HepG2 (cell line): ENCODE measurements around the gene NXPE4. TPM values are rescaled to one million over a fixed set of nuclear protein-coding genes. Genes with fewer than 3 reads are reported as not detected.

Source experiments
- ATAC-seq: fragments of 200-7000 bp; cut with Tn5 transposase; 3 replicates; pipeline ENCODE4 v1.9.1; 2020; ENCODE audit warnings: mild to moderate bottlenecking, moderate library complexity
- BruUV-seq: library from RNA; stranded (reverse); fragments of 400-500 nt; replicated peaks from 2 replicates; lab custom pipeline; 2021; lab: Mats Ljungman, UMichigan
- CTCF ChIA-PET: fragments of 300-600 bp; formaldehyde crosslinking; extraction: SDS; loops from one replicate; lab custom pipeline; 2021; ENCODE audit warnings: low total read pairs, inconsistent platforms, low intra/inter-chr PET ratio; lab: Yijun Ruan, JAX
- POLR2A ChIA-PET: fragments of 350-600 bp; sonication (Branson Sonifier 250); formaldehyde crosslinking; loops from one replicate; lab custom pipeline; 2020; ENCODE audit warnings: antibody characterized with exemption, inconsistent platforms; lab: Yijun Ruan, JAX
- DNase-seq: peaks from one replicate; pipeline ENCODE4 v3.0.0-alpha.2; 2015; ENCODE audit warnings: low spot score
- FAIRE-seq: peaks from 3 replicates; lab custom pipeline; 2011; peaks lifted over from hg19 to GRCh38; lab: Jason Lieb, UNC
- H2AFZ ChIP-seq: one replicate; pipeline ENCODE4 v1.6.1; 2011; ENCODE audit warnings: low read length, inconsistent platforms
- H3K27ac ChIP-seq: fragments of 300-600 bp; 3 replicates; pipeline ENCODE4 v1.8.0; 2011; ENCODE audit warnings: mixed run types, mild to moderate bottlenecking, mixed read lengths, low read length, inconsistent platforms; ENCODE audit not compliant: insufficient read depth; ENCODE audit errors: extremely low read length
- H3K27me3 ChIP-seq, 2 experiments: fragments of 200-600 bp in 1 of 2; 2 replicates in 1 of 2; 3 replicates in 1 of 2; pipeline versions ENCODE4 v1.6.0 to v1.8.0; 2011; ENCODE audit warnings: low read length in 2 of 2, mild to moderate bottlenecking in 2 of 2, moderate library complexity in 2 of 2, inconsistent platforms in 1 of 2; ENCODE audit not compliant: insufficient read depth in 2 of 2, control insufficient read depth in 1 of 2
- H3K36me3 ChIP-seq, 2 experiments: fragments of 200-600 bp in 1 of 2; replicated peaks in 1 of 2; 2 replicates in 1 of 2; 3 replicates in 1 of 2; pipeline versions ENCODE4 v1.5.1 to v1.8.0; 2011; ENCODE audit warnings: low read length in 2 of 2, inconsistent platforms in 1 of 2; ENCODE audit not compliant: insufficient read depth in 2 of 2, control insufficient read depth in 1 of 2
- H3K4me1 ChIP-seq: 2 replicates; pipeline ENCODE4 v1.5.1; 2012; ENCODE audit warnings: low read length, inconsistent platforms; ENCODE audit not compliant: insufficient read depth
- H3K4me2 ChIP-seq: 2 replicates; pipeline ENCODE4 v1.6.0; 2011; ENCODE audit warnings: low read depth, low read length, inconsistent platforms
- H3K4me3 ChIP-seq, 3 experiments: fragments of 200-600 bp in 1 of 3; sonication (generic), shearing (Covaris generic) in 1 of 3; replicated peaks in 1 of 3; 2 replicates each; pipeline ENCODE4 v1.5.1; 2011 to 2016; ENCODE audit warnings: low read length in 3 of 3, inconsistent platforms in 2 of 3, low read depth in 2 of 3, mild to moderate bottlenecking in 2 of 3, control low read depth in 1 of 3, mixed read lengths in 1 of 3; ENCODE audit not compliant: insufficient read depth in 1 of 3
- H3K79me2 ChIP-seq: one replicate; pipeline ENCODE4 v1.6.1; 2011; ENCODE audit warnings: low read length, inconsistent platforms; ENCODE audit not compliant: insufficient read depth
- H3K9ac ChIP-seq: 2 replicates; pipeline ENCODE4 v1.6.0; 2011; ENCODE audit warnings: mild to moderate bottlenecking, low read depth, low read length, inconsistent platforms; ENCODE audit not compliant: insufficient read depth
- H3K9me3 ChIP-seq: 2 replicates; pipeline ENCODE4 v1.5.1; 2012; ENCODE audit warnings: mild to moderate bottlenecking, low read length
- H4K20me1 ChIP-seq: 2 replicates; pipeline ENCODE4 v1.6.0; 2011; ENCODE audit warnings: inconsistent platforms, mild to moderate bottlenecking, low read length, moderate library complexity; ENCODE audit not compliant: insufficient read depth
- AHR ChIP-seq: IDR thresholded peaks from 2 replicates; pipeline ENCODE4 v1.6.1; 2018; ENCODE audit warnings: missing genetic modification reagents, missing compliant biosample characterization
- AKNA ChIP-seq: sonication (generic); formaldehyde crosslinking; IDR thresholded peaks from 2 replicates; pipeline ENCODE4 v1.4.0; 2020; ENCODE audit warnings: missing genetic modification reagents, borderline replicate concordance
- CREB1 ChIP-seq, 2 experiments: fragments of 450-650 bp in 1 of 2; IDR thresholded peaks; 2 replicates each; pipeline ENCODE4 v1.6.1; 2016 to 2017; ENCODE audit warnings: control low read depth in 1 of 2, mild to moderate bottlenecking in 1 of 2, missing compliant biosample characterization in 1 of 2, missing genetic modification characterization in 1 of 2
- GABPA ChIP-seq, 2 experiments: IDR thresholded peaks; 2 replicates each; pipeline ENCODE4 v1.6.1; 2011 to 2016; ENCODE audit warnings: low read depth in 2 of 2, low read length in 1 of 2, missing biosample characterization in 1 of 2, missing genetic modification characterization in 1 of 2
- MYPOP ChIP-seq: sonication (generic); formaldehyde crosslinking; IDR thresholded peaks from 2 replicates; pipeline ENCODE4 v1.8.1; 2023; ENCODE audit warnings: mild to moderate bottlenecking, moderate library complexity, missing genetic modification reagents
- NFYC ChIP-seq: IDR thresholded peaks from 2 replicates; pipeline ENCODE4 v1.6.1; 2016; ENCODE audit warnings: missing genetic modification reagents, missing compliant biosample characterization
- THAP7 ChIP-seq: sonication (generic); formaldehyde crosslinking; IDR thresholded peaks from 2 replicates; pipeline ENCODE4 v1.8.1; 2023; ENCODE audit warnings: mild to moderate bottlenecking, missing genetic modification reagents
- TIGD3 ChIP-seq: sonication (generic); formaldehyde crosslinking; IDR thresholded peaks from 2 replicates; pipeline ENCODE4 v1.5.1; 2020; ENCODE audit warnings: mild to moderate bottlenecking, missing genetic modification reagents, borderline replicate concordance
- ZNF546 ChIP-seq: sonication (generic); formaldehyde crosslinking; conservative IDR thresholded peaks from 2 replicates; pipeline ENCODE4 v1.8.1; 2023; ENCODE audit warnings: mild to moderate bottlenecking, missing genetic modification reagents
- WGBS: methylation state at CpG from one replicate; pipeline ENCODE4 v1.1.6; 2017; ENCODE audit warnings: low lambda C conversion rate; 5-methylcytosine and 5-hydroxymethylcytosine counted together
- in situ Hi-C: cut with HindIII; loops from 2 replicates; pipeline ENCODE4 v1.10.0; 2017; ENCODE audit warnings: low pct_unique_long_range_greater_than_20kb; ENCODE audit not compliant: extremely low pct_ligation_motif_present
- intact Hi-C: fragments of 100-400 bp; cut with micrococcal nuclease; formaldehyde crosslinking; loops from one replicate; pipeline ENCODE4 v1.10.0; 2022; ENCODE audit not compliant: unreplicated experiment
- polyA plus RNA-seq, 8 experiments: library from polyadenylated mRNA; depleted of rRNA in 3 of 8; stranded (reverse) in 7 of 8; unstranded in 1 of 8; fragments of >200 nt; fragmentation: Illumina TruSeq in 4 of 8; extraction: Trizol in 4 of 8; gene quantifications; 2 replicates each; pipeline versions ENCODE4 v1.2.1 to v1.2.3, GENCODE V29; 2011 to 2016; ENCODE audit warnings: low read depth in 4 of 8, missing spikeins in 1 of 8, mixed read lengths in 1 of 8; ENCODE audit not compliant: insufficient read depth in 1 of 8
- total RNA-seq, 5 experiments: library from RNA; depleted of rRNA; stranded (reverse); fragments of >200 nt; fragmentation: Illumina TruSeq; extraction: Trizol; gene quantifications; 2 replicates each; pipeline ENCODE4 v1.2.3, GENCODE V29; 2016; ENCODE audit warnings: low read depth in 1 of 5
- TF ChIP-seq, protein P1 (sequence below): sonication (generic); formaldehyde crosslinking; IDR thresholded peaks from 2 replicates; pipeline ENCODE4 v1.8.0; 2022; ENCODE audit warnings: missing genetic modification reagents, low read depth, mild to moderate bottlenecking, borderline replicate concordance
- TF ChIP-seq, protein P2 (sequence below): sonication (generic); formaldehyde crosslinking; IDR thresholded peaks from 2 replicates; pipeline ENCODE4 v1.9.0; 2021; ENCODE audit warnings: missing genetic modification reagents, mild to moderate bottlenecking, borderline replicate concordance
- TF ChIP-seq, protein P3 (sequence below): sonication (generic); formaldehyde crosslinking; IDR thresholded peaks from 2 replicates; pipeline ENCODE4 v1.9.0; 2022; ENCODE audit warnings: low read depth, missing genetic modification reagents

NXPE4 gene
- total and polyA plus RNA-seq, 2 of the 13 experiments (the other 11 are each of a cell fraction or from before 2014, with no cell fraction given), result not detected

- DNase-seq (no peak), ATAC-seq (no peak), FAIRE-seq (no peak)
- Histone ChIP-seq H3K27me3 (no peaks in the 10 kb centered on the region), H3K4me2 (no peak overlapping the region), H3K9ac (no peak overlapping the region), H3K27ac (no peak overlapping the region), H4K20me1 (no peaks in the 10 kb centered on the region), H3K79me2 (no peaks in the 10 kb centered on the region), H2AFZ (no peak overlapping the region), H3K9me3 (peaks cover 100% of the 10 kb centered on the region), H3K4me1 (no peaks in the 10 kb centered on the region), H3K4me3 (no peak overlapping the region), H3K36me3 (no peaks in the 10 kb centered on the region)
- CTCF ChIA-PET, result no interaction called here
- intact Hi-C loops (no loop called here), in situ Hi-C loops (no loop called here)
- POLR2A ChIA-PET, result no interaction called here
- BruUV-seq, result no TSS peak
- 34% methylated on average over 5 of the region's 5 CpGs for WGBS
- TF ChIP-seq TIGD3 (CRISPR knock-in tag) (no peak), GABPA (IDR thresholded peaks at IDR 0.05; ENCODE audit: low read depth, low read length) (no peak), GABPA (CRISPR knock-in tag; IDR thresholded peaks at IDR 0.05; ENCODE audit: low read depth) (no peak), NFYC (no peak), THAP7 (CRISPR knock-in tag) (no peak), ZNF546 (CRISPR knock-in tag) (no peak), CREB1 (IDR thresholded peaks at IDR 0.05) (no peak), CREB1 (CRISPR knock-in tag; IDR thresholded peaks at IDR 0.05) (no peak), AHR (CRISPR knock-in tag) (no peak), AKNA (CRISPR knock-in tag) (no peak), MYPOP (CRISPR knock-in tag) (no peak)
- TF ChIP-seq, protein P1, sequence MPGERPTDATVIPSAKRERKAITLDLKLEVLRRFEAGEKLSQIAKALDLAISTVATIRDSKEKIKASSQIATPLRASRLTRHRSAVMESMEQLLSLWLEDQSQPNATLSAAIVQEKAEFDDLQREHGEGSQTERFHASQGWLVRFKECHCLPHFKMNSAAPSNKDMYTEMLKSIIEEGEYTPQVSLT (CRISPR knock-in tag), result no peak
- TF ChIP-seq, protein P2, sequence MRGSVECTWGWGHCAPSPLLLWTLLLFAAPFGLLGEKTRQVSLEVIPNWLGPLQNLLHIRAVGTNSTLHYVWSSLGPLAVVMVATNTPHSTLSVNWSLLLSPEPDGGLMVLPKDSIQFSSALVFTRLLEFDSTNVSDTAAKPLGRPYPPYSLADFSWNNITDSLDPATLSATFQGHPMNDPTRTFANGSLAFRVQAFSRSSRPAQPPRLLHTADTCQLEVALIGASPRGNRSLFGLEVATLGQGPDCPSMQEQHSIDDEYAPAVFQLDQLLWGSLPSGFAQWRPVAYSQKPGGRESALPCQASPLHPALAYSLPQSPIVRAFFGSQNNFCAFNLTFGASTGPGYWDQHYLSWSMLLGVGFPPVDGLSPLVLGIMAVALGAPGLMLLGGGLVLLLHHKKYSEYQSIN (CRISPR knock-in tag), result no peak
- TF ChIP-seq, protein P3, sequence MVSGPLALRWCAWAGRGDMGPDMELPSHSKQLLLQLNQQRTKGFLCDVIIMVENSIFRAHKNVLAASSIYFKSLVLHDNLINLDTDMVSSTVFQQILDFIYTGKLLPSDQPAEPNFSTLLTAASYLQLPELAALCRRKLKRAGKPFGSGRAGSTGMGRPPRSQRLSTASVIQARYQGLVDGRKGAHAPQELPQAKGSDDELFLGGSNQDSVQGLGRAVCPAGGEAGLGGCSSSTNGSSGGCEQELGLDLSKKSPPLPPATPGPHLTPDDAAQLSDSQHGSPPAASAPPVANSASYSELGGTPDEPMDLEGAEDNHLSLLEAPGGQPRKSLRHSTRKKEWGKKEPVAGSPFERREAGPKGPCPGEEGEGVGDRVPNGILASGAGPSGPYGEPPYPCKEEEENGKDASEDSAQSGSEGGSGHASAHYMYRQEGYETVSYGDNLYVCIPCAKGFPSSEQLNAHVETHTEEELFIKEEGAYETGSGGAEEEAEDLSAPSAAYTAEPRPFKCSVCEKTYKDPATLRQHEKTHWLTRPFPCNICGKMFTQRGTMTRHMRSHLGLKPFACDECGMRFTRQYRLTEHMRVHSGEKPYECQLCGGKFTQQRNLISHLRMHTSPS (CRISPR knock-in tag), result no peak
These were observed 22.6 kb upstream of the NXPE4 start for GRCh38 chr11:114618139-114618538.
